ENCODE data around the gene PPFIA1.
"Not testable (repeated sequence)": the region's sequence is repeated elsewhere in the genome, so short reads cannot be mapped to it uniquely, and the experiment has no call there.

PPFIA1 gene

DNA sequence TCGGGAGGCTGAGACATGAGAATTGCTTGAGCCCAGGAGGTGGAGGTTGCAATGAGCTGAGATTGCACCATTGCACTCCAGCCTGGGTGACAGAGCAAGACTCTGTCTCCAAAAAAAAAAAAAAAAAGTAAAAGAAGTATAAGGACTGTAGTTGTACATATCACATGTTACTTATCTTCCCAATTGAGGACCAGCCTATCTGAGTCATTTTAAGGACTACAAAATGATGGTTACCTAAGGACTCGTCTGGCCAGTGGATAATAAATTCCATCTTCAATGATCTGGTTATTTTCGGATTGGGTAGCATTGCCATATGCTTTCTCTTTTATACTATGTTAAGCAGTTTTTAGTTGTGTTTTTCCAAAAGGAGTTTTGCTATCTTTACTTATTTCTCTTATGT, 55.3 kb downstream of the PPFIA1 start:
- DNase-seq (ENCODE audit: low read depth in 2 of 2), result no peak

DNA sequence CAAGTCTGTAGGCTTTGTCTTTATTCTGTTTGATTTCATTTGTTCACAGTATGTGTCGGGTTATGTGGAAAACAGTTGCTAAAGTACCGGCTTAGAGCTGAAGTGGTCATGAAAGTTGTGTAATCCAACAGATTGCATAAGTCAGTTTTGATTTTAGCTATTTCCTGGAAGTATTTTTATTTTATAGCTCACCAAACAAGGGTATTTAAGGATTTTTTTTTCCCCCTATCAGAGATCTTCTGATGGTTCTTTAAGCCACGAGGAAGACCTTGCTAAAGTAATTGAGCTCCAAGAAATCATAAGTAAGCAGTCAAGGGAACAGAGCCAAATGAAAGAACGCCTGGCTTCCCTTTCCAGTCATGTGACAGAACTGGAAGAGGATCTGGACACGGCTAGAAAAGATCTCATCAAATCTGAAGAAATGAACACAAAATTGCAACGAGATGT, 55.9 kb downstream of the PPFIA1 start:
- no peak for DNase-seq (ENCODE audit: low read depth in 2 of 2)

DNA sequence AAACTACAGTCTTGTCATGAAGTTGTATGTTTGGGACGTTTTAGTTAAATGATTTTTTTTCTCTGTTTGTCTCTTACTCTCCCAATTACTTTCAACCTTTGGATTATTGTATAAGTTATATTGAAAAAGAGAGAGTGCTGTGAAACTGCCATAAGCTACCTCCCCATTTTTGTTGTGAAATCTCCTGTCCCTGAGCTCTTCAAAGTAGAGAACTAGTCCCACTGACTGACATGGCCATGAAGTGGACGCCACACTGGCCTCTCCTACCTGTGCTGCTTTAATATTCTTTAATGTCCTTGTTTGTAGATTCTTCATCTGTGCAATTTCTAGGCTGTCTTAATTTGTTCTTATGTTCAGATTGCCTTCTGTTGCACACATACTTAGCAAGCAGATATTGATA, 56.3 kb downstream of the PPFIA1 start:
- no peak for DNase-seq (ENCODE audit: low read depth in 2 of 2)

DNA sequence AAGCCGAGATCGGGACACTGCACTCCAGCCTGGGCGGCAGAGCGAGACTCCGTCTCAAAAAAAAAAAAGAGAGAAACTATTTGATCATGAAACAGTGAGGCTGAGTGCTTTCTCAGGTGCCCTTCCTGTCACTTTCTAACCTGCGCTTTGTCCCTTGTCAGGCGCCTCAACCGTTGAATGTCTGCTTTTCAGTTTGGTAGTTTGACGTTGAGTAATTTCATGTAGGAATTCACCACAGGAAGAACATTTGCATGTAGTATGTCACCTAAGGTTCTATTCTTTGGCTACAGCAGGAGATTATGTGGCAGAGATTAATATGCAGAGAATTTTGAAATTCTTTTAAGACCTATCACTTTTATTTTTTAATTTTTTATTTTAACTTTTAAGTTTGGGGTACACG, 57.2 kb downstream of the PPFIA1 start:
- no peak for DNase-seq (ENCODE audit: low read depth in 2 of 2)

DNA sequence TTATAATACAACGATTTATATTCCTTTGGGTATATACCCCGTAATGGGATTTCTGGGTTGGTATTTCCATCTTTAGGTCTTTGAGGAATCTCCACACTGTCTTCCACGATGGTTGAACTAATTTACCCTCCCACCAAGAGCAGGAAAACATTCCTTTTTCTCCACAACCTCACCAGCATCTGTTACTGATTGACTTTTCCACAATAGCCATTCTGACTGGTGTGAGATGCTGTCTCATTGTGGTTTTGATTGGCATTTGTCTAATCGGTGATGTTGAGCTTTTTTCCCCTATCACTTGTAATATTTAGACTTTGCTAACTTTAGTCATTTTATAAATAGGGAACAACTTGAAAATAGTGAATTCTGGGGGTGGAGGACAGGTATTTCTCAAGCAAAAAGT, 58.1 kb downstream of the PPFIA1 start:
- DNase-seq (ENCODE audit: low read depth in 2 of 2), result no peak

DNA sequence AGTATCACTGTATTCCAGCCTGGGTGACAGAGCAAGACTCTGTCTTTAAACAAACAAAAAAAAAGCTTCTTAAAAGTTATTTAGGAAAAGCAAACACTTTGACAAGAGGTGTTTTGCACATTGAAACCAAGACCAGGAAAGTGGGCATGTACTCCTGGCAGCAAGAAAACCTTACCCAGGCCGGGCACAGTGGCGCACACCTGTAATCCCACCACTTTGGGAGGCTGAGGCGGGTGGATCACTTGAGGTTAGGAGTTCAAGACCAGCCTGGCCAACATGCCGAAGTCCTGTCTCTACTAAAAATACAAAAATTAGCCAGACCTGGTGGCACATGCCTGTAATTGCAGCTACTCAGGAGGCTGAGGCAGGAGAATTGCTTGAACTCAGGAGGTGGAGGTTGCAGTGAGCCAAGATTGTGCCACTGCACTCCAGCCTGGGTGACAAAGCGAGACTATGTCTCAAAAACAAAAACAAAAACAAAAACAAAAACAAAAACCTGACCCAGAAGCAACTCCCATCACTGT, 60.9 kb downstream of the PPFIA1 start:
- DNase-seq (ENCODE audit: low read depth in 2 of 2), result not testable (repeated sequence)

DNA sequence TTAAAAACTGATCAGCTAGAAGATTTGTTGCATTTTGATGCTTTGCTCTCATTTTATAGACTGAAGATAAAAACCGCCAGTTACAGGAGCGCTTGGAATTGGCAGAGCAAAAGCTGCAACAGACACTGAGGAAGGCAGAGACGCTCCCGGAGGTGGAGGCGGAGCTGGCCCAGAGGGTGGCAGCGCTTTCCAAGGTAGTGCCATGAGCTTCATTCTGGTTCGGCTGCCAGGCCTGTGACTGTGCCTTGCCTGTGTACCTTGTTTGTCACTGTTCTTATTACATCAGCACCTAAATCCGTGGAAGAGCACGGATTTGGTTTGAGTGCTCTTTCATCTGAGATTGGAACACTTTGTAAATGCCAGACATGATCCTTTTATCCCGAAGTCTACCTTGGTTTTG, 61.4 kb downstream of the PPFIA1 start:
- DNase-seq (ENCODE audit: low read depth in 2 of 2), result no peak

DNA sequence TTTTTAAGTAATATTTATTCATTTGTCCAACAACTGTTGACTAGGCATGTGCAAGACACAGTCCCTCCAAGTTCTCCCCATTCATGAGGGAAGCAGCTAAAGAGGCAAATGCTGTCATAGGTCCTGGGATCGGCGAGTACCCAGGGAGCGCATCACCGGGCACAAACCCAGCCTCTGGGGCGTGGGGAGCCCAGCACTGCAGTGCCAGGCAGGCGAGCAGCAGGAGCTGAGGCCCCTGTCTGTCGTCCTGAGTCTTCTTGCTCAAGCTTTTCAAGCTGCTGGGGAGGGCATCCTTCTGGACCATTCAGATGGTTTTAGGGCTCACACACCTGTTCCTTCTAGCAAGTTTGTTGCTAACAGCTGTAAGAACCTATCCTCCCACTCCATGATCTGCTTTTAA, 62.1 kb downstream of the PPFIA1 start:
- no peak for DNase-seq (ENCODE audit: low read depth in 2 of 2)

DNA sequence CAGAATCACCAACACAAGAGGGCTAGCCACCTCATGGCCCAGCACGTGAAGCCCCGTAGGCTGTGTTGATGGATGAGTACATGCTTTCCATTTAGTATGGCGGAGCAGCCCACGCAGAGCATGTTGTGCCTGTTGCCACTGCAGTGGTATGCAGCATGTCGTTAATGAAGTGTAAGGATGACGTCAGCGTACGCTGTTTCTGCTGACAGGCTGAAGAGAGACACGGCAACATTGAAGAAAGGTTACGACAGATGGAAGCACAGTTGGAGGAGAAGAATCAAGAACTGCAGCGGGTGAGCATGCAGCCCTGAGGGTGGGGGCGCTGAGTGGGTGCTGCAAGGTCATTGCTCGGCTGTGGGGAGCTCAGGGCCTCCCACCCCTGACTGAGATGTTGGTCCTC, 62.8 kb downstream of the PPFIA1 start:
- DNase-seq (ENCODE audit: low read depth in 2 of 2), result no peak

DNA sequence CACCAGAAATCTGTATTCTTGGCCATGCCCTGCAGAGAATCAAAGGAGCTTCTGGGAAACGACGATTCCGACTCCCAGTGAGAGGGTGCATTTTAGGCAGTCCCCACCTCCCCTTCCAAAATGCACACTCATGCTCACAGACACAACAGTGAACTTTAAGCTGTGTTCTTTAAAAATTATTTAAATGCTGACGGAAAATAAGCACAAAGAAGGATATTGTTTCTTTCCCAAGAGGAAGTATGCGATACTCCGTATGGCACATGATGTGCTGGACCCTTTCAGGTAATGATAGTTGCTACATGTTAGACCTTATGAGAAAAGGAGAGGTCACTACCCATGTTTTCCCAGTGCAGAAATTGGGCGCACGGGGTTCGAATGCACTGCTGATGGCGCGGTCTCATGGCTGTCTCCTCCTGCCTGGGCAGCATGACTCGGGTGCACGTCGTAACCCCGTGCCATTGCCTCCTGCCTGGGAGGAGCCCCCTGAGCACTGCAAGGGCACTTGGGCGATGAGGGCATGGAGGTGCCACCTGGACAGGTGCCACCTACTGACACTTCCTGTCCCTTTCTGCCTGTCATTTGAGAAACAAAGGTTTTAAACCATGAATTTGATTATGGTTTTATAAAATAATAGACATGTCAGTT, 64.0 kb downstream of the PPFIA1 start:
- DNase-seq (ENCODE audit: low read depth in 2 of 2), result no peak

DNA sequence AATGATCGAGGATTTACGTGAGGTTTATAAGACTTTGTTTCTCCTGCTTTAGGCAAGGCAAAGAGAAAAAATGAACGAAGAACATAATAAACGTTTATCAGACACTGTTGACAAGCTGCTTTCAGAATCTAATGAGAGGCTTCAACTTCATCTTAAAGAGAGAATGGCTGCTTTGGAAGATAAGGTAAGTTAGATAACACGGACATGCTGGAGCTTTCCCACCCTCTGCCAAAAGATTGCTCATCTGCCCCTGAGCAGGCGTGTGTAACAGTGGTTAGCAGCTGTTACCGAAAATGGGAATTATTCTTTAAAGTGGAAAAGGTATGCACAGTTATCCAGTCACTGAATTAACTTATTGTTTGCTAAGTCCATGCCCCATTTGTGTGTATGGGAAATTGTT, 65.0 kb downstream of the PPFIA1 start:
- DNase-seq (ENCODE audit: low read depth in 2 of 2), result no peak

DNA sequence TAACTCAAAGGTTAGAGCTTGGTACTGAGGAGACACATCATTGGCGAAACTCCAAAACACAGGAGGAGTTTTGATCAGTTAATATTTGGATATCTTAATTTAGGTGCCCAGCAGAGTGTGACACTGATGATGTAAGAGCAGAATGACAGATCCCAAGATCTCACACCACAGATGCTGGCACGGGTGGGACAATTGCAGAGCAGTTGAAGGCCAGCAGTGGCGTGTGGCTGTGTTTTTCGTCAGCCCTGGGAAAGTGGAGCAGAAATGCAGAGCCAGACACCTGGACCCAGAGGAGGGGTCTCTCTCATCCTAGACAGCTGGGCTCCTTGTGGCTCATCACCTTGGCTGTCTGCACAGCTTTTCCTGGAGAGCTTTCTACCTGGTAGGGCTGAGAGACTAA, 68.1 kb downstream of the PPFIA1 start:
- DNase-seq (ENCODE audit: low read depth in 2 of 2), result no peak

DNA sequence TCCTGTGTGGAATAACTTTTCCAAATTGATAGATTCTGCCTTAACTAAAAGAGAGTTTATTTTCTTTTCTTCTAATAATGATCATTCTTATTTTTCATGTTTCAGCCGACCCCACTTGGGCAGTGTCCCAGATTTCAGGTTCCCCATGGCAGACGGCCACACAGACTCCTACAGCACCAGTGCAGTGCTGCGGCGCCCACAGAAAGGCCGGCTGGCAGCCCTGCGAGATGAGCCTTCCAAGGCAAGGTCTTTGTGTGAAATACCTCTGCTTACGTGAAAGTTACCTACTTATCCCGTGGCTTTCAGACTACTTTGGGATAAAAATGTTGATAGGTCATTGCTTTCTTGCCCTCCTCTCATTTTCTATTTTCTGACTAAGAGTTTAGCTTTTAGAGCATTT, 68.6 kb downstream of the PPFIA1 start:
- no peak for DNase-seq (ENCODE audit: low read depth in 2 of 2)

DNA sequence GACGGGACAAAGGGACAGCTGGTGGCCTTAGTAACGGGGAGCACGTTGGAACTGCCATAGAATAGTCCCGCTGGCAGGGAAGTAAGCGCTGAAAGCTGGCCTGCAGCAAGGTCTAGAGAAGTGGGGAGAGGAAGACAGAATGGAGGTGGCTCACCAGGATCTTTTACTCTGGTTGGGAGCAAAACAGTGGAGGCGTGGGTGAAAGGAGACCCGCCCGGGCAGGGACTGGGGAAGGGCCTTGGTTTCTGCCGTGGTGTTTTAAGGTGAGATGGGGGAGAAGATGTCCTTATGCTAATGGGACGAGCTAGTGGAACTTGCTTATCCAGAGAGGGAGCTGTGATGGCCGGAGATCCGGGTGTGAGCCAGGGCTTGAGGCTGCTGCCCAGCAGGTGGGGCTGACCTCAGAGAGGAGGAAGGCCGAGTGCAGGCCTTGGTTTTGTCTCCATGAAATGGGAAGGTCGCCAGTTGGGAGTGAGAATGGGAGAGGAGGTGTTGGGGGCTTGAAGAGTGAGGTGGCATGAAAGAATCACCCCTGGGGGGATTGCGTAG, 71.5 kb downstream of the PPFIA1 start:
- no peak for DNase-seq (ENCODE audit: low read depth in 2 of 2)

DNA sequence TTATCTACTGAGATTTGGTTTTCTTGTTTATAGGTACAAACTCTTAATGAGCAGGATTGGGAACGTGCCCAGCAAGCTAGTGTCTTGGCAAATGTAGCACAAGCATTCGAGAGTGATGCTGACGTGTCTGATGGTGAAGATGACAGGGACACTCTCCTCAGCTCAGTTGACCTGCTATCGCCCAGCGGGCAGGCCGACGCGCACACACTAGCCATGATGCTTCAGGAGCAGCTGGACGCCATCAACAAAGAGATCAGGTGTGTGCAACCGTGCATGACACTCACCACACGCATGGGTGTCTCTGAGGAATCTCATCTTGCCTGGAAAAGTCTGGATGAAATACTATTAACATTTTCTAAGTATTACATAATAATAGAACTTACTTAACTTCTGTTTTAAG, 73.1 kb downstream of the PPFIA1 start:
- DNase-seq (ENCODE audit: low read depth in 2 of 2), result no peak

DNA sequence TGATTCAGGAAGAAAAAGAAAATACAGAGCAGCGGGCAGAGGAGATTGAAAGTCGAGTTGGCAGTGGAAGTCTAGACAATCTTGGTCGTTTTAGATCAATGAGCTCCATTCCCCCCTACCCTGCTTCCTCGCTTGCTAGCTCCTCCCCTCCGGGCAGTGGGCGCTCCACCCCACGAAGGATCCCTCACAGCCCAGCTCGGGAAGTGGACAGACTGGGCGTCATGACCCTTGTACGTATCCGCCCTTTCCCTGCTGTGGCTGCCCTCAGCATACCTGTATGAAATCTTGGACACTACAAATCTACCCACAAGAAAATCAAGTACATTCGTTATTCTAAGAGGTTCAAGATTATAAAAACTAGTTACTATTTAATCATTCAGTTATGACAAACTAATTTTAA, 77.7 kb downstream of the PPFIA1 start:
- DNase-seq (ENCODE audit: low read depth in 2 of 2), result no peak

DNA sequence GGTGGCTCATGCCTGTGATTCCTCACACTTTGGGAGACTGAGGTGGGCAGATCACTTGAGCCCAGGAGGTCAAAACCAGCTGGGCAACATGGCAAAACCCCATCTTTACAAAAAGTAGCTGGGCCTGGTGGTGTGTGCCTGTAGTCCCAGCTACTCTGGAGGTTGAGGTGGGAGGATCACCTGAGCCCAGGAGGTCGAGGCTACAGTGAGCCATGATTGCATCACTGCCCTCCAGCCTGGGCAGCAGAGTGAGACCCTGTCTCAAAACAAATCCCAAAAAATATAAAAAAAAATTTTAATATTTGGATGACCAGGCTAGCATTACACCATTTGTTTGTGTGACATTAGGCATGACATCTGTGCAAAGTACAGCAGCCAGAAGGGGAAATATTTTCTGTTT, 78.1 kb downstream of the PPFIA1 start:
- no peak for DNase-seq (ENCODE audit: low read depth in 2 of 2)

DNA sequence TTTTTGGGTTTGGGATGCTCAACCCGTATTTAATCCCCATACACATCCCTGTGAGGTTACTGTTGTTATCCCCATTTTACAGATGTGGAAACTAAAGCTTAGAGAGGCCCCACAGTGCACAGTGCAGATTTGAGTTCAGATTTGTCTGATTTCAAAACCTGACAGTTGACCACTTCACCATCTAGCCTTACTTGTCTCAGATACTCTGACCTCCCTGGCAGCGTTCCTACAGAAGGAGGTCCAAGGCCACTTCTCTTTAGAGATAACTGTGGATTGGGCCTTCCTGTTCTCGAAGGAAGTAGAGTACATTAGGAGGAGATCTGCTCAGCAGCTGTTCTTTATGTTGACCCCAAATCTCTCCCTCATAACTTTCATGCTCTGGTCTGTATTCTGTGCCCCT, 81.2 kb downstream of the PPFIA1 start:
- DNase-seq (ENCODE audit: low read depth in 2 of 2), result no peak

DNA sequence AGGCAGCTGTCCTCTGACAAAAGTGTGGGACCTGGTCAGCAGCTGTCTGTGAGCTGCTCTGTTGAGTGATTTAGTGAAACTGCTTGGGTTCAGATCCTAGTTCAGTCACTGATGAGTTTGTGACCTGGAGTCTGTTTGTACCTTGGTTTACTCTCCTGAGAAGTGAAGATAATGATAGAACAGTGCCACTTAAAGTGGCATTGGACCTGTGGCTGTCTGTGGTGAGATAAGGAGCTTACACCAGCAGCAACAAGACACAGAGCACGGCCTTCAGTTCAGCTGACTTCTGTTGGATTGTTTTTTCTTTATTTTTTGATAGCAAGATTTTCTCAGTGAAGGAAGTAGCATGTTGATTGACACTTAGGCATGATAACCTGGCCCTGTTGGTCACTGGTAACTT, 81.6 kb downstream of the PPFIA1 start:
- DNase-seq (ENCODE audit: low read depth in 2 of 2), result no peak

DNA sequence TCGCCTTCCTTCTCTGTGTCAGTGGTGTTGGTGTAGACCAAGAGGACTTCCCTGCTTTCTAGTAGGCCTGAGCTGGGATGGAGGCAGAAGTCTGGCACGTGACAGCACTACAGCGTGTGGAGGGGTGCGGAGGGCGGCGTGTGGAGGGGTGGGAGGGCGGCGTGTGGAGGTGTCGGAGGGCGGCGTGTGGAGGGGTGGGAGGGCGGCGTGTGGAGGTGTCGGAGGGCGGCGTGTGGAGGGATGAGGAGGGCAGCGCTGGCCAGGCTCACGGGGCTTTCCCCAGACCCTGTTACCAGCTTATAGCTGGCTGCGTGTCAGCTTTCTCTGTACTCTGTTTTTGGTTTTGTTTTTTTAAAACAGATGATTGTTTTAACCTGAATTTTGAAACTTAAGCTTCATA, 82.1 kb downstream of the PPFIA1 start:
- DNase-seq (ENCODE audit: low read depth in 2 of 2), result no peak

DNA sequence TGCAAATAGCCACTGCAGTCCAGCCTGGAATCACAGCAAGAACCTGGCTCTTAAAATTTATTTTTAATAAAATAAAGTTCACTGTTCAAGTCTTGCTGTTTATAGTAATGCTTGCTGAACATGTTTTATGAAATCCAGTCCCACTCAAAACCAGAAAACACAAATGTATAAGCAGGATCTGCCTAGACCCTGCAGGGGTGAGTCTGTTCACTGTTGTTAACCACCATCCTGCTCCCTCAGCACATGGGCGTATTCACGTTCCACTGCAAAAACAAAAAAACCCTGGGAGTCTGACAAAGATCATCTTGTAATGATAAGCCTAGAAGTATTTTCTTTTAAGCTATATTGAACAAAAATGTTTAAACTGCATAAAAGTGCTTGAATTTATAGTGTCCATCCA, 82.8 kb downstream of the PPFIA1 start:
- no peak for DNase-seq (ENCODE audit: low read depth in 2 of 2)

DNA sequence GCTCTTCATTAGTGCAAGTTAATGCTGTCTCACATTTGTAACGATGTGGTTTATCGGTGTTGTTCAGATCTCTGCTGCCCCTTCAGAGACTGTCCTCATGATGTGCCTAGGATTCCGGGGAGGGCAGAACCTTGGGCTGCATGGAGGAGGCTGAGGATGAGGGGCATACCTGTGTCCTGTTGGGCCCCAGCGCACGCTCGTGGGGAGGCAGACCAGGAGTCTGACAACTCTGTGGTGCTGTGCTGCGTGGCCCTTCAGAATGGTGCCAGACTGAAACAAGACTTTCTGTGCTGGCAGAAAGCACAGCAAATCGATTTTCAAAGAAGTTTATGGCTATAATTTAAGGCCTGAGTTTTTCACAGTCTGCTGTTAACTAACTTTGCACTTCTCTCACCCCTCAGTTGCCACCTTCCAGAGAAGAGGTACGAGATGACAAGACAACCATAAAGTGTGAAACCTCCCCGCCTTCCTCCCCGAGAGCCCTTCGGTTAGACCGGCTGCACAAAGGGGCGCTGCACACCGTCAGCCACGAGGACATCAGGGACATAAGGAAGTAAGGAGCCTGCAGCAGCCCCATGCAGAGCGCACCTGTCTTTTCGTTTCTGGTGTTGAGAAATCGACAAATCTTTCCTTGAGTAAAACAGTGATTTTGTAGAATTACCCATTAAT, 83.5 kb downstream of the PPFIA1 start:
- DNase-seq (ENCODE audit: low read depth in 2 of 2), result no peak

DNA sequence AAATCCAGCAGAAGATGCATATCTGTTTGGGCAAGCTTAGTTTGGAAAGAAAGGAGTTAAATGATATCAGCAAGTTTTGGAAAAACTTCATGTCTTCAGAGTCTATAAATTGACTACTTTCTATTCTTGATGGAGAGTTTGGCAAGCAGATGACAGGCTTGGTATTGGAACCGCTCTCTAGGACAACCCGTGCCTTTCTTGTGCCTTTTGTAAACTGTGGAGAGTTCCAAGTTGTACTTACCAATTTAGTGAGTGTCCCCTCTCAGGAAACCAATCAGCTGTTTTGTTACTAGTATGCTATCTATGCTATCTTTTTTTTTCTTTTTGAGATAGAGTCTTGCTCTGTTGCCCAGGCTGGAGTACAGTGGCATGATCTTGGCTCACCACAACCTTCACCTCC, 84.1 kb downstream of the PPFIA1 start:
- DNase-seq (ENCODE audit: low read depth in 2 of 2), result no peak
